SU-DHL-6 (cell line): Measurements from ENCODE around the gene TANGO6.

ENCODE experiments used
- CTCF ChIP-seq: fragments of 200-600 bp; sonication (generic); IDR thresholded peaks from one replicate; pipeline ENCODE4 v1.5.1; 2017; ENCODE audit warnings: antibody characterized with exemption, mild to moderate bottlenecking, low read length, moderate library complexity; ENCODE audit not compliant: insufficient read depth, poor library complexity, severe bottlenecking
- EZH2phosphoT487 ChIP-seq: fragments of 200-600 bp; sonication (generic), shearing (Covaris generic); conservative IDR thresholded peaks from 2 replicates; pipeline ENCODE4 v1.6.1; 2018; ENCODE audit warnings: mild to moderate bottlenecking, antibody characterized with exemption, low read length, moderate library complexity, mixed read lengths

GRCh38 chr16:69130461-69130860, 287.1 kb downstream of the TANGO6 start:
- TF ChIP-seq CTCF (no peak), EZH2phosphoT487 (no peak)
